Common myeloid progenitor, CD34-positive (primary cell): Measurements from ENCODE around the gene IQCK.

Experiments
- CTCF ChIA-PET: fragments of 350-600 bp; sonication (Branson Sonifier 250); formaldehyde crosslinking; loops from one replicate; lab custom pipeline; 2021; ENCODE audit warnings: antibody characterized with exemption; lab: Charles Lee
- POLR2A ChIA-PET: fragments of 350-600 bp; sonication (Branson Sonifier 250); formaldehyde crosslinking; loops from one replicate; lab custom pipeline; 2021; ENCODE audit warnings: antibody characterized with exemption; lab: Charles Lee
- DNase-seq, 3 donors: peaks; one replicate each; pipeline versions ENCODE4 v3.0.0 to v3.0.0-alpha.2; 2013
- H3K27ac ChIP-seq, 2 experiments: 1 replicate in 1 of 2; 2 replicates in 1 of 2; pipeline ENCODE4 v1.7.0; 2013; ENCODE audit warnings: inconsistent platforms in 2 of 2, low read length in 2 of 2, mild to moderate bottlenecking in 2 of 2, low read depth in 1 of 2, moderate library complexity in 1 of 2; ENCODE audit not compliant: severe bottlenecking in 2 of 2, insufficient read depth in 1 of 2, poor library complexity in 1 of 2
- H3K27me3 ChIP-seq, 5 experiments: replicated peaks in 2 of 5; 1 replicate in 3 of 5; 2 replicates in 2 of 5; pipeline versions ENCODE4 v1.6.1 to v1.7.0; 2013; ENCODE audit warnings: low read length in 4 of 5, mild to moderate bottlenecking in 2 of 5, moderate library complexity in 2 of 5, inconsistent platforms in 1 of 5; ENCODE audit not compliant: insufficient read depth in 5 of 5, control insufficient read depth in 4 of 5
- H3K36me3 ChIP-seq, 4 experiments: 1 replicate in 2 of 4; 2 replicates in 2 of 4; pipeline versions ENCODE4 v1.6.1 to v1.7.0; 2013; ENCODE audit warnings: low read length in 3 of 4, control low read depth in 1 of 4, mild to moderate bottlenecking in 1 of 4; ENCODE audit not compliant: control insufficient read depth in 4 of 4, insufficient read depth in 4 of 4
- H3K4me1 ChIP-seq, 4 experiments: 1 replicate in 3 of 4; 2 replicates in 1 of 4; pipeline versions ENCODE4 v1.6.1 to v1.7.1; 2013; ENCODE audit warnings: low read length in 3 of 4, mild to moderate bottlenecking in 3 of 4, control low read depth in 1 of 4, inconsistent platforms in 1 of 4, moderate library complexity in 1 of 4; ENCODE audit not compliant: control insufficient read depth in 4 of 4, insufficient read depth in 4 of 4; ENCODE audit errors: control extremely low read depth in 1 of 4
- H3K4me3 ChIP-seq, 7 experiments: 1 replicate in 4 of 7; 2 replicates in 3 of 7; pipeline versions ENCODE4 v1.5.1 to v1.7.0; 2013; ENCODE audit warnings: mild to moderate bottlenecking in 7 of 7, low read length in 6 of 7, moderate library complexity in 6 of 7, inconsistent platforms in 2 of 7, low read depth in 2 of 7, control low read depth in 1 of 7; ENCODE audit not compliant: insufficient read depth in 4 of 7, control insufficient read depth in 1 of 7; ENCODE audit errors: extremely low read depth in 1 of 7
- H3K9me3 ChIP-seq, 5 experiments: 1 replicate in 4 of 5; 2 replicates in 1 of 5; pipeline versions ENCODE4 v1.6.1 to v1.7.1; 2013; ENCODE audit warnings: low read length in 4 of 5, mild to moderate bottlenecking in 2 of 5, inconsistent platforms in 1 of 5, low read depth in 1 of 5, moderate library complexity in 1 of 5; ENCODE audit not compliant: control insufficient read depth in 4 of 5, insufficient read depth in 2 of 5; ENCODE audit errors: control extremely low read depth in 1 of 5
- WGBS: methylation state at CpG from one replicate; pipeline ENCODE4 v1.1.5; 2013; ENCODE audit not compliant: insufficient coverage; 5-methylcytosine and 5-hydroxymethylcytosine counted together

IQCK gene

GRCh38 chr16:19710191-19710908, 7.7 kb upstream of the IQCK start:
- DNase-seq: no peak
- Histone ChIP-seq H3K4me1 (no peaks in the 10 kb centered on the region), H3K4me3 (no peak overlapping the region), H3K27me3 (no peaks in the 10 kb centered on the region), H3K36me3 (peaks cover under 1 to 87% (median 46%) of the 10 kb centered on the region in 4 experiments), H3K27ac (no peak overlapping the region), H3K9me3 (no peaks in the 10 kb centered on the region)
- 90% methylated on average over 20 of the region's 23 CpGs for WGBS
- ChIA-PET CTCF (no interaction called here), POLR2A (no interaction called here)

GRCh38 chr16:19710991-19711545, 7.0 kb upstream of the IQCK start:
- H3K27me3 ChIP-seq: no peaks in the 10 kb centered on the region
- H3K36me3 ChIP-seq: peaks cover 0 to 80% (median 40%) of the 10 kb centered on the region in 4 experiments
- H3K27ac ChIP-seq: no peak overlapping the region
- no peak overlapping the region for H3K4me3 ChIP-seq
- ChIA-PET CTCF (no interaction called here), POLR2A (no interaction called here)
- no peaks in the 10 kb centered on the region for H3K9me3 ChIP-seq
- DNase-seq: no peak
- H3K4me1 ChIP-seq: no peaks in the 10 kb centered on the region
- WGBS: 92% methylated on average over 9 of the region's 13 CpGs

DNA sequence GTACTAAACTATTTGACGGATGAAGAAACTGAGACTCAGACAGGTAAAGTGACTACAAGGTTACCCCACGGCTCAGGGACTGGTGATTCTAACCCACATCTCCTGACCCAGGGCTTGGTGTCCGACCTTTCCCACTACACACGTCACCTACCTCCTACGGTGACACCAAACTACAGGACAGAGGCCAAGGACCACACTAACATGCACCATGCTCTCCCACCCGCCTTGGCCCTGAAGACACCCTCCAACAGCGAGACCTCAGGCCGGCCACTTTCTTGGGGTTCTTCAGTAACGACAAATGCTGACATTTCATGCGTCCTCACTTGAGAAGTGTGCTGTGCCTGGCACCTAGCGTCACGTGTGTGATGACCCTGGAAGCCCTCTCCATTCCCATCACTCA, 6.4 kb upstream of the IQCK start:
- ChIA-PET CTCF (interaction anchor here (1.7 kb wide), 1 partner anchor 175 kb away, joined by 4 read pairs; no protein-coding TSS in a partner anchor), POLR2A (no interaction called here)
- Histone ChIP-seq H3K27ac (no peak overlapping the region), H3K36me3 (peaks cover 0 to 74% (median 36%) of the 10 kb centered on the region in 4 experiments), H3K4me1 (peaks cover 0 to 3% (median under 1%) of the 10 kb centered on the region in 4 experiments), H3K9me3 (no peaks in the 10 kb centered on the region), H3K4me3 (no peak overlapping the region), H3K27me3 (no peaks in the 10 kb centered on the region)
- WGBS: 98% methylated on average over 10 of the region's 12 CpGs
- no peak for DNase-seq

- Histone ChIP-seq H3K9me3 (no peaks in the 10 kb centered on the region), H3K27ac (no peak overlapping the region), H3K4me1 (peaks cover 3 to 11% (median 7%) of the 10 kb centered on the region in 4 experiments), H3K4me3 (no peak overlapping the region), H3K27me3 (no peaks in the 10 kb centered on the region), H3K36me3 (peaks cover 0 to 68% (median 32%) of the 10 kb centered on the region in 4 experiments)
- ChIA-PET CTCF (interaction anchor here (1.7 kb wide), 1 partner anchor 174 kb away, joined by 4 read pairs; no protein-coding TSS in a partner anchor), POLR2A (no interaction called here)
- no peak for DNase-seq
- WGBS: 98% methylated on average over 10 of the region's 11 CpGs
Measured at GRCh38 chr16:19712418-19713058, 5.5 kb upstream of the IQCK start.

DNA sequence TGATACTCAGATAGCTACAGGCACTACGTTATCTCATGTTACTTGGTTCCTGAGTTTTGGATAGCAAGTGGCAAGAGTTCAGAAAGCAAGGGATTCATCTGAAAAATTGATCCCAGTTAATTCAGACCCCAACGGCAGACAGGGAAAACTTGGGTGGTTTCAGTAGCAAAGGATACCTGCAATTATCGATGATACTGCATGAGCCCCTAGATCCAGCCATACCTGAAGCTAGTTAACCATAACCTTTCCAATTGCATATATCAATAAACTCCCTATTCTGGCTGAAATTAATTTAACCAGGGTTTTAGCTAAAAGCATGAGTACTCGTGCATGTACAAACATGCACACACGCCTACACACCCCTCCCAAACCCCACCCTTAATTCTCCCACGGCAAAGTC, 4.4 kb upstream of the IQCK start:
- DNase-seq: no peak
- peaks cover 4 to 13% (median 9%) of the 10 kb centered on the region in 4 experiments for H3K4me1 ChIP-seq
- ChIA-PET POLR2A (no interaction called here), CTCF (no interaction called here)
- WGBS: 100% methylated on average over 5 of the region's 6 CpGs
- H3K9me3 ChIP-seq: no peaks in the 10 kb centered on the region
- H3K27ac ChIP-seq: no peak overlapping the region
- H3K36me3 ChIP-seq: peaks cover 0 to 61% (median 26%) of the 10 kb centered on the region in 4 experiments
- no peaks in the 10 kb centered on the region for H3K27me3 ChIP-seq
- no peak overlapping the region for H3K4me3 ChIP-seq

DNA sequence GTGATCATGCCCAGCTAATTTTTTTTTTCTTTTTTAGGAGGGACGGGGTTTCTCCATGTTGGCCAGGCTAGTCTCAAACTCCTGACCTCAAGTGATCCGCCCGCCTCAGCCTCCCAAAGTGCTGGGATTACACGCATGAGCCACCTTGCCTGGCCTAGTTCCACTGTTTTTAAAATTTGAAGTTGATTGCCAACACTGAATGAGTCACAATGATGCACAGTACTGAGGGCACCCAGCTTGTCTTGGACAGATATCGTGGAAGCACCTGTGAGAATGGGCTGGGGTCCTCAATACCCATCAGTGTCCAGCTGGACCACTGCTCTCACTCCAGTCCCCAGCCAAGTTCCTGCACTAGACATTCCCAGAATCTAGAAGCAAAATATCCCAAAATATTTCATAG, 2.5 kb upstream of the IQCK start:
- CTCF ChIA-PET: interaction anchor here (1.1 kb wide), 1 partner anchor 118 kb away, joined by 3 read pairs; no protein-coding TSS in a partner anchor
- POLR2A ChIA-PET: no interaction called here

GRCh38 chr16:19716183-19716582, 1.9 kb upstream of the IQCK start:
- ChIA-PET CTCF (no interaction called here), POLR2A (no interaction called here)
- Histone ChIP-seq H3K27ac (no peak overlapping the region), H3K4me1 (peaks cover 4 to 20% (median 13%) of the 10 kb centered on the region in 4 experiments), H3K4me3 (no peak overlapping the region), H3K36me3 (peaks cover 0 to 36% (median 16%) of the 10 kb centered on the region in 4 experiments), H3K9me3 (no peaks in the 10 kb centered on the region), H3K27me3 (no peaks in the 10 kb centered on the region)
- DNase-seq: no peak
- WGBS: 100% methylated on average over 1 of the region's 1 CpG

More for the DNA sequence above, 2.5 kb upstream of the IQCK start:
- peaks cover 0 to 42% (median 18%) of the 10 kb centered on the region in 4 experiments for H3K36me3 ChIP-seq
- no peaks in the 10 kb centered on the region for H3K9me3 ChIP-seq
- H3K27ac ChIP-seq: no peak overlapping the region
- no peaks in the 10 kb centered on the region for H3K27me3 ChIP-seq
- H3K4me3 ChIP-seq: no peak overlapping the region
- peaks cover 4 to 18% (median 13%) of the 10 kb centered on the region in 4 experiments for H3K4me1 ChIP-seq
- DNase-seq: no peak
- 98% methylated on average over 5 of the region's 5 CpGs for WGBS
